Renal pelvis (tissue), 4 donors: ENCODE measurements around the gene BICRA. TPM values are rescaled to one million over a fixed set of nuclear protein-coding genes. Genes with fewer than 3 reads are reported as not detected.
"Not testable (repeated sequence)": the region's sequence is repeated elsewhere in the genome, so short reads cannot be mapped to it uniquely, and the experiment has no call there.

Source experiments
- DNase-seq: peaks from one replicate; pipeline ENCODE4 v3.0.0-alpha.2; 2013
- polyA plus RNA-seq, 3 donors: library from polyadenylated mRNA; unstranded; fragments of 120-200 nt; gene quantifications; one replicate each; pipeline ENCODE4 v1.2.1, GENCODE V29; 2013; ENCODE audit not compliant: insufficient read length in 3 of 3

Gene BICRA
- polyA plus RNA-seq, 3 donors: 14.1 to 19.7 (median 17.1) TPM

DNA sequence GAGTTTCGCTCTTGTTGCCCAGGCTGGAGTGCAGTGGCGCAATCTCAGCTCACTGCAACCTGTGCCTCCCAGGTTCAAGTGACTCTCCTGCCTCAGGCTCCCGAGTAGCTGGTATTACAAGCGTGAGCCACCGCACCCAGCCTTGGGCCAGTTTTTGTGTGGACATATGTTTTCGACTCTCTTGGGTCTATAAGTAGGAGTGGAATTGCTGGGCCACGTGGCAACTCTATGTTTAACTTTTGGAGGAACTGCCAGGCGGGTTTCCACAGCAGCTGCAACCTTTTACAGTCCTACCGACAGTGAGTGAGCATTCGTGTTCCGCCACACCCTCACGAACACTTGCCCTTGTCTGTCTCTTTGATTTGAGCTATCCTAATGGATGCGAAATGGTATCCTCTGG is 44.9 kb downstream of the BICRA start:
- DNase-seq: no peak

DNA sequence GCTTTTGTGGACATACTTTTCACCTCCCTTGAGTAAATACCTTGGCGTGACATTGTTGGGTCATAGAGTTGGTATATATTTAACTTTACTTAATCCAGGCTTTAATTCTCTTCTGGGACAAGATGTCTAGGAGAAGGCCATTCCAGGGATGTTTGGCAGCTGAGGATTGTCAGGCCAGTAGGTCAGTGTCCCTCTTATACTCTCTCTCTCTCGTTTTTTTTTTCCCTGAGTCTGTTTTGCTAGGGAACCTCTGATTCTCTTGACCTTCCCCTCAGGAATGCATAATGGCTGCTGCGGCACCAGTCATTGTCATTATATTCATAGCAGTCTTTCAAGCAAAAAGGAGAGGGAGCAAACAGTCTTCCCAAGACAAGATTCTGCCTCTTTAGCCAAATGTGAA is 48.8 kb downstream of the BICRA start:
- DNase-seq: no peak

DNA sequence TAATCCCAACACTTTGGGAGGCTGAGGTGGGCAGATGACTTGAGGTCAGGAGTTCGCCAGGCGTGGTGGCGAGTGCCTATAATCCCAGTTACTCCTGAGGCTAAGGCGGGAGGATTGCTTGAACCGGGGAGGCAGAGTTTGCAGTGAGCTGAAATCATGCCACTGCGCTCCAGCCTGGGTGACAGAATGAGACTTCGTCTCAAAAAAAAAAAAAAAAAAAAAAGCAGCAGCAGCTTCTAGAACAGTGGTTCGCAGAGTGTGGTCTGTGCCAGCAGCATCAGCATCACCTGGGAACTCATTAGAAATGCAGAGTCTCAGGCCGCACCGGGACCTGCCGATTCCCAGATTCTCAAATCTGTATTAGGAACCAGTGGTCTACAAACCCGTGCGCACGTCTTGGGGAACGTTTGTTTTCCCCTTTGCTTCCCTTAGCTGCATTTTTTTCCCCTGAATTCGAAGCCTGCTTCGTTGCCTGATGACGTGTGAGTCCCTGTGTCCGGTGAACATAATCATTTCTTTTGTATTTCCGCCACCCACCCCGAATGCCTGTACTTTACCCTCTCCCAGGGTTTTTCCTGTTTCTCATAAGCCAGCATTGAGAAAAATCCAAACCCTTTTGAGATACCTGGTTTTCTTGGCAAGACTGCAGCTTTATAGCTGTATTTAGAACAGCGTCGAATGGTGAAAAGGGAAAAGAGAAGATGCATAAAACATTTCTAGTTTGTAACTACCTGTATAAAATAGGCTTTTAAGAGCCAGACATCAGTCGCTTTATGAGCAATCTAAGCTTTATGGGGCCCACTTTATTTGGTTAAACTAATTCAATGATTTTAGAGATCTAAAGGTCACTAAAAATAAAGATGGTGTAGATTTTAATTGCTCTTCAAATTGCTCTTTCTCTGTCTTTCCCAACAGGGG is 49.8 kb downstream of the BICRA start:
- no peak for DNase-seq

DNA sequence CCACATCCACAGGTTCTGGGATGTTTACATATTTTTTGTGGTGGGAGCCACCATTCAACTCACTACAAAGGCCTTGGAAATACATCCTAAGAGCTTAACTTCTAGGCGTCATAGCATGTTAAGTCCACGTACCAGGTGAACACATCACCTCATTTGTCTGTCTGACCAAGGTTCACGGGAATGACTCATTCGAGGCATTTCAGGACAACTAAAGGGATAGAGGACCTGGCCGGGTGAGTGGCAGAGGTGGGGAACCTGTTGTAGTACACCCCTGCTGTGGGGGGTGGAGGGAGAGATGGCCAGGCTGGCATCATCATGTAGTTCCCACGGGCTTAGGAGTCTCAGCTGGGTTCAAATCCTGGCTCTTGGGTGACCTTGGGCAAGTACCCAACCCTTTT is 51.5 kb downstream of the BICRA start:
- DNase-seq: no peak

DNA sequence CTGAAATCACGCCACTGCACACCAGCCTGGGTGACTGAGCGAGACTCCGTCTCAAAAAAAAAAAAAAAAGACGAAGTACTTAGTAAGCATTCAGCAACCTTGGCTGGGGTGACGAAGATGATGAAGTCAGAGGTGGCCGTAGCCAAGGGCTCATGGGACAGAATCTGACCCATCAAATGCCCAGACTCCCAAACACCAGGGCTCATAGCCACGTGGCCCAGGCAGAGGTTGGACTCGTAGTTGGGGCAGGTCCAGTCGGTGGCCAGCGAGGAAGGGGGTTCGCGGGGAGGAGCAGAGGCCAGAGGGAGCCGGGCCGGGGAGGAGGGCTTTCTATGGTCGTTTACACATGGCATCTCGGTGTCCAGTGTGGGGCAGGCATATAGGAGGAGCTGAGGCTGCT is 52.2 kb downstream of the BICRA start:
- DNase-seq: no peak

DNA sequence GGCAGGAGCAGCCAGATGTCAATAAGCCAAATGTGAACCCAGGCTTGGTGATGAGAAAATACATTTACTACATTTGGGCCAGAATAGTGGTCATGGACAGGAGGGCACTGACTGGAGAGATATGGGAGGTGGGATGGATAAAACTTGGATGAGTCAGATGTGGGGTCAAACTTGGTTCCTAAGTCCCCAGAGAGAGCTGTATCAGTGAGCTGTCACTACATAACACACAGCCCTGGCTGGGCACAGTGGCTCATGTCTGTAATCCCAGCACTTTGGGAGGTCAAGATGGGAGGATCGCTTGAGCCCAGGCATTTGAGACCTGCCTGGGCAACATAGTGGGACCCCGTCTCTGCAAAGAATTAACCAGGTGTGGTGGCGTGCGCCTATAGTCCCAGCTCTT is 52.7 kb downstream of the BICRA start:
- DNase-seq: no peak

DNA sequence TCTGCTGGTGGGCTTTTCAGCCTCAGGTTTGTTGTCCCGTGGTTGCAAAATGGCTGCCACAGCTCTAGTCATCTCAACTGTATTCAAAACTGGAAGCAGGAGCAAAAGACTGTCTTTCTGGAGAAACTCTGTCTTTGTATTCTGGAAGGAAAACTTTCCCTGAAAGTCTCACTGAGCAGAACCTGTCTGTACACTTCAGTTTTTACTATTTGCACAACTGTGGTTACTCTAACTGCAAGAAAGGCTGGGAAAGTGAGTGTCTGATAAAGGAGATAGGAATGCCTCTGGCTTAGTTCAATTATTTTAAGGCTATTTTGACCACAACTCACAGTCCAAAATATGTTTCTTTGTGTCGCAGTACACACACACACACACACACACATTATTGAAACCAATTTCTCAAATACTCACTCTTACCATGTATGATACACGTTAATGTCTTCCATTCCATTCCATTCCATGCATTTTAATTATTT is 54.5 kb downstream of the BICRA start:
- no peak for DNase-seq

DNA sequence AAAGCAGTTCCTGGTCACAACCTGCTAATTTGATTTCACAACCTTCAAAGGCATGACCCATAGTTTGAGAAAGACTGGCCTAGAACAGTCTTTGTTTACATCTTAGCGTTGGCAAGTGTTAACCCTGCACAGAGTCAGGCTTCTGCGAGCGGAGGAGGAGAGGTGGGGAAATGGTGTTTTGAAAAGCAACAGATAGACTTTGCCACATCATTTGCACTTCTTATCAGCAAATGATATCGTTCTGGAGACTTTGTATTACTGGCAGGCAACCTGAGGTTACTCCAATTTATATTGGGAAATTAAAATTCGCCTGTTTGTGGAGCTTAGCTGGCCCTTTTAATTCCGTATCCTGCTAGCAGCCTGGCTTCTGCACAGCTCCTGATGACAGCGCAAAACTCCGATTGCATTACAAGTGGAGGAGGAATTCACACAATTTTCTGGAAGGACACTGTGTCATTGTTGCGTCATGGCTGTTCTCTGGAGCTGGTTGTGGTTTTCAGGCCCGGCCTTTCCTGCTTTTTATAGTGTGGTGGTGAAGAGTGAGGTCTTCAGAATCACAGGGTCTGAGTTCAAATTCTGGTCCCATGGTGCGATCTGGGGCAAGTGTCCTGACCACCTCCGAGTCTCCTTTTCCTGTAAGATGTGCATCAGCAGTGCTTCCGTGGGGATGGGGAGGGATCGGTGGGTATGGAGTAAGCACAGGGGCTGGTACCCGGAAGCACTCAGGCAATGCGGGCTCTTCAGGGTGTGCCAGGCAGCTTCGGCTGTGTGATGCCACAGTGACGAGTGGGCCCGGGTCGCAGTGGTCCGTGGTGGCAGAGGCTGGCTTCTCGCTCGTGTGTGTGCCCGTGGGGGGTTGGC is 55.2 kb downstream of the BICRA start:
- DNase-seq: no peak

DNA sequence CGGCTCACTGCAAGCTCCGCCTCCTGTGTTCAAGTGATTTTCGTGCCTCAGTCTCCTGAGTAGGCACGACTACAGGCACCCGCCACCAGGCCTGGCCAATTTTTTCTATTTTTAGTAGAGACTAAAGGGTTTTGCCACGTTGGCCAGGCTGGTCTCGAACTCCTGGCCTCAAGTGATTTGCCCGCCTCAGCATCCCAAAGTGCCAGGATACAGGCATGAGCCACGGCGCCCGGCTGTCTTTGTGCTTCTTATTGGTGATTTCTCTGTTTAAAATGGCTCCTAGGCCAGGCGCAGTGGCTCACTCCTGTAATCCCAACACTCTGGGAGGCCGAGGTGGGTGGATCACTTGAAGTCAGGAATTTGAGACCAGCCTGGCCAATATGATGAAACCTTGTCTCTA is 59.6 kb downstream of the BICRA start:
- DNase-seq: not testable (repeated sequence)

DNA sequence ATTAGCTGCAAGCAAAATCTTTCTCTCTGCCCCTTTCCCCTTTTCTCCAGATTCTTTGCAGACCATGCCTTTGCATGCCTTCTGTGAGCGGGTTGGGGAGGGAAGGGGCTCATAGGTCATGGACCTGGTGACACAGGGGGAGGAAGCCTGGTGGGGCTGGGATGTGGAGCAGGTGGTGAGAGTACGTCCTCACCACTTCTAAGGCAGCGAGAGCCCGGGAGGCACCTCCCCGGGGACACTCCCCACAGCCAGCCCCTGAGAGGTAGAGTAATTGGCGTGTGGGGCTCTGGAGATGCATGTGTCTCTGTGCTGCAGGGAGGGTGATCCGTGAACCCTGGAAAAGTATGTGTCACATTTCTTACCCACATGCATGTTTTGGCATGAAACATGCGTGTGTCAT is 61.8 kb downstream of the BICRA start:
- no peak for DNase-seq

DNA sequence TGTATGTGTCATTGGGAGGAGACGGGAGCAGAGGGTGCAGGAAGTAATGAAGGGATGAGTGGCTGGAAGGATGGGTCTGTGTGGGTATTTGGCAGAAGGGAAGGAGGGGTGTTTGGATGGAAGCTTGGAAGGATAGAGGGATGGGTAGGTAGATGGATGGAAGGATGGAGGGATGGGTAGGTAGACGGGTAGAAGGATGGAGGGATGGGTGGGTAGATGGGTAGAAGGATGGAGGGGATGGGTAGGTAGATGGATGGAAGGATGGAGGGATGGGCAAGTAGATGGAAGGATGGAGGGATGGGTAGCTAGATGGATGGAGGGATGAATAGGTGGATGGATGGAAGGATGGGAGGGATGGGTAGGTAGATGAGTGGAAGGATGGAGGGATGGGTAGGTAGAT is 62.6 kb downstream of the BICRA start:
- DNase-seq: no peak

DNA sequence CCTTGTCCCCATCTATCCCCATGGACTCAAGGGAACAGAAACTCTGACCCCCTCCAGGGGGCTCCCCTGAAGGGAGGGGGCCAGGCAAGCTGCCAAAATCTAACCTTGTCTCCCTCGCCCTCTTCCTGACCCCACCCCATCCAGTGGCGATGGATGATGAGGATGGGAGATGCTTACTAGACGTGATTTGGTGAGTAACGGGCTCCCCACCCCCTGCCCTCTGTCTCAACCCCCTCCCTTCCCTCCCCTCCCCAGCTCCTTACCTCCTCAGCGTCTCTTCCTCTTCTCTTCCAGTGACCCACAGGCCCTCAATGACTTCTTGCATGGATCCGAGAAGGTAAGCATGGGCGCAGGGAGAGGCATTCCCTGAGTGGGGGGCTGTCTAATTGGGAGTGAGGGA is 64.5 kb downstream of the BICRA start:
- no peak for DNase-seq

DNA sequence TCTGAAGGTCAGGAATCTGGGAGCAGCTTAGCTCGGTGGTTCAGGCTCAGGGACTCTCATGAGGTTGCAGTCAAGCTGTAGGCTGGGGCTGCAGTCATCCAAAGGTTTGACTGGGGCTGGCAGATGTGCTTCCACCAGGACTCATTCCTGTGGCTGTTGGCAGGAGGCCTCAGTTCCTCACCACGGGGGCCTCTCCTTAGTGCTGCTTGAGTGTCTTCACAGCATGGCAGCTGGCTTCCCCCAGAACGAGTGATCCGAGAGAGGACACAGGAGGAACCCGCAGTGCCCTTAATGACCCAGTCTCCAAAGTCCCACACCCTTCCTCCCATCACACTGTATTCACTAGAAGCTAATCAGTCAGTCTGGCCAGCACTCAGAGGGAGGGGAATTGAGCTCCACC is 65.6 kb downstream of the BICRA start:
- DNase-seq: no peak

DNA sequence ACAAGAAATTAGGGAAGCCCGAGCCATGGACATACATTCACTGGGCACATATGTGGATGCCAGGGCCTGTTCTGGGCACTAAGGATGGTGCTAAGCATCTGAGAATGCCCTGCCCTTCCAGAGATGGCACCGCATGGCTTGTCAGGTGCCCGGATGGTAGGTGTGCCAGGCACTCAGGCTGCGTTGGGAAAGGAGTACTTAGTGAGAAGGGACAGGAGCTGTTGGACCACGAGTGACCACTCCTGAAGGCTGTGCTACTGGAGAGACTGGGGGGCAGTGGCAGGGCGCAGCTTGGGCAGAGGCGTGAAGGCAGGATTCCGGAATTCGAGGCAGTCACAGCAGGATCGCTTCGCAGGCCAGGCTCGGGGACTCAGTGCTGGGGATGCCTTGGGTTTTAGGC is 66.3 kb downstream of the BICRA start:
- no peak for DNase-seq

DNA sequence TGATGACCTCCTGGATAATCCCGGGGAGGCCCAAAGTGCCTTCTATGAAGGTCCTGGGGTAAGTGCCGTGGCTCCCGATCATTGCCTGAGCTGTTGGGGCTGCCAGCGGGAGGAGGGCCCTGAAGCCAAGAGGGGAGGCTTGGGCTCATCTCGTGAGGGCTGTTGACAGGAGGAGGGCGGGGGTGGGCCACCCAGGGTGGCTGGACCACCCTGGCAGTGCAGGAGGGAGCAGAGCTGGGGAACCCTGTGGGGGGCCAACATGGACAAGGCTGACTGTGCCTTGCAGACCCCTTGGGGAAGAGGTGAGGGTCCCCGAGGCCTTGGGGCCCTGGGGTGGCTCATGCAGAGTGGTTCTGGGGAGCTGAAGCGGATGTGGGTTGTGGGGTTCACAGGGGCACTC is 66.9 kb downstream of the BICRA start:
- no peak for DNase-seq

DNA sequence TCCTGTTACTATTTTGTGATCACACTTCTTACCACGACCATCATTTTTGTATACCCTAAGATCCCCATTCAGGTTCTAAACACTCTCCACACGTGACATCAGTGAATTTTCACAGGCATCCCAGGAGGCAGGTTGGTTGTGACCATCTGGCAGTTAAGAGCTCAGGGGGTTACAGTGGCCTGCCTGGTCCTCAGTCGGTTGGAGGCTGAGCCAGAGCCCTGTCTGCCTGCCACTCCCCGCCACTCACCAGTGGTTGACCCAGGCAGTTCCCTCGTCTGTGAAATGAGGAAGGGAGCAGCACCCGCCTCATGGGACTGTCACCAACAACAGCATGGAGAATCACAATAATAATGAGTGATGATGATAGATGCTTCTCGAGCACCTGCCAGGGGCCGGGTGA is 67.9 kb downstream of the BICRA start:
- no peak for DNase-seq

DNA sequence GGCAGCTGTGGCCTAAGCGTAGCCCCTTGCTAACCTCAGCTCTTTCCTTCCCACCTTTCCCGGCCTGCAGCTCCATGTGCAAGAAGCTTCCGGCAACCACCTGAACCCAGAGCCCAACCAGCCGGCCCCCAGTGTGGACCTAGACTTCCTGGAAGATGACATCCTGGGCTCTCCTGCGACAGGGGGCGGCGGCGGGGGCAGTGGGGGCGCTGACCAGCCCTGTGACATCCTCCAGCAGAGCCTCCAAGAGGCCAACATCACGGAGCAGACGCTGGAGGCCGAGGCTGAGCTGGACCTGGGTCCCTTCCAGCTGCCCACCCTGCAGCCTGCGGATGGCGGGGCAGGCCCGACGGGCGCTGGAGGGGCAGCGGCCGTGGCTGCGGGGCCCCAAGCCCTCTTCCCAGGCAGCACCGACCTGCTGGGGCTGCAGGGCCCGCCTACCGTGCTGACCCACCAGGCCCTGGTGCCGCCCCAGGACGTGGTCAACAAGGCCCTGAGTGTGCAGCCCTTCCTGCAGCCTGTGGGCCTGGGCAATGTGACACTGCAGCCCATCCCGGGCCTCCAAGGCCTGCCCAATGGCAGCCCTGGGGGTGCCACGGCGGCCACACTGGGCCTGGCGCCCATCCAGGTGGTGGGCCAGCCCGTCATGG is 70.4 kb downstream of the BICRA start:
- DNase-seq: no peak

DNA sequence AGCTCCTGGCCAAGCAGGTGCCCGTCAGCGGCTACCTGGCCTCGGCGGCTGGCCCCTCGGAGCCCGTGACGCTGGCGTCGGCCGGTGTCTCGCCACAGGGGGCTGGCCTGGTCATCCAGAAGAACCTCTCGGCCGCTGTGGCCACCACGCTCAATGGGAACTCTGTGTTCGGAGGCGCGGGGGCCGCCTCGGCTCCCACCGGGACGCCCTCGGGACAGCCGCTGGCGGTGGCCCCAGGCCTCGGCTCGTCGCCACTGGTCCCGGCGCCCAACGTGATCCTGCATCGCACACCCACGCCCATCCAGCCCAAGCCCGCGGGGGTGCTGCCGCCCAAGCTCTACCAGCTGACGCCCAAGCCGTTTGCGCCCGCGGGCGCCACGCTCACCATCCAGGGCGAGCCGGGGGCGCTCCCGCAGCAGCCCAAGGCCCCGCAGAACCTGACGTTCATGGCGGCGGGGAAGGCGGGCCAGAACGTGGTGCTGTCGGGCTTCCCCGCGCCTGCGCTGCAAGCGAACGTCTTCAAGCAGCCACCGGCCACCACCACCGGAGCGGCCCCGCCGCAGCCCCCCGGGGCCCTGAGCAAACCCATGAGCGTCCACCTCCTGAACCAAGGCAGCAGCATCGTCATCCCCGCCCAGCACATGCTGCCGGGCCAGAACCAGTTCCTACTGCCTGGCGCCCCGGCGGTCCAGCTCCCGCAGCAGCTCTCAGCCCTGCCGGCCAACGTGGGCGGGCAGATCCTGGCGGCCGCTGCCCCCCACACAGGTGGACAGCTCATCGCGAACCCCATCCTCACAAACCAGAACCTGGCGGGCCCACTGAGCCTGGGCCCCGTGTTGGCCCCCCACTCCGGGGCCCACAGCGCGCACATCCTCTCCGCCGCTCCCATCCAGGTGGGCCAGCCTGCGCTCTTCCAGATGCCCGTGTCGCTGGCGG is 71.3 kb downstream of the BICRA start:
- no peak for DNase-seq

DNA sequence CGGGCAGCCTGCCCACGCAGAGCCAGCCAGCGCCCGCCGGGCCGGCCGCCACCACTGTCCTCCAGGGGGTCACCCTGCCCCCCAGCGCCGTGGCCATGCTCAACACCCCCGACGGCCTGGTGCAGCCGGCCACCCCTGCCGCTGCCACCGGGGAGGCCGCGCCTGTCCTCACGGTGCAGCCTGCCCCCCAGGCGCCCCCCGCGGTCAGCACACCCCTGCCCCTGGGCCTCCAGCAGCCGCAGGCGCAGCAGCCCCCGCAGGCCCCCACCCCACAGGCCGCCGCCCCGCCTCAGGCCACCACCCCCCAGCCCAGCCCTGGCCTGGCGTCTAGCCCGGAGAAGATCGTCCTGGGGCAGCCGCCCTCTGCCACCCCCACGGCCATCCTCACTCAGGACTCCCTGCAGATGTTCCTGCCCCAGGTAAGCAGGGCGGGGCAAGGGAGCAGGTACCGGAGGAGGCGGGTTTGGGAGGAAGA is 72.0 kb downstream of the BICRA start:
- no peak for DNase-seq

DNA sequence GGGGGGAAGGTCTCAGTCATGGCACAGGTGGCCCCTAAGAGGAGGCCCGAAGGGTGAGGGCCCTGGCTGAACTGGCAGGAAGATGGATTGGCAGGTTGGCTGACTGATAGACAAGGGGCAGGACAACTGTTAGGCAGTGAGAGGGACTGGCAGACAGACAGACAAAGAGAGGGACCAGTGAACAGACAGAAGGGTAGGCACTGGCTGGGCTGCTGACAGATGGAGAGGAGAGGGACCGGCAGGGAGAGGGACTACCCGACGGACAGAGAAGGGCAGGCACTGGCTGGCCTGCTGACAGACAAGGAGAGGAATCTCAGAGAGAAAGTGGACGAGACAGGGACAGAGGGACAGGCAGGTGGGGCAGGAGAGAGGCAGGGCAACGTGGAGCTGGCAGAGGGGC is 72.5 kb downstream of the BICRA start:
- DNase-seq: no peak

DNA sequence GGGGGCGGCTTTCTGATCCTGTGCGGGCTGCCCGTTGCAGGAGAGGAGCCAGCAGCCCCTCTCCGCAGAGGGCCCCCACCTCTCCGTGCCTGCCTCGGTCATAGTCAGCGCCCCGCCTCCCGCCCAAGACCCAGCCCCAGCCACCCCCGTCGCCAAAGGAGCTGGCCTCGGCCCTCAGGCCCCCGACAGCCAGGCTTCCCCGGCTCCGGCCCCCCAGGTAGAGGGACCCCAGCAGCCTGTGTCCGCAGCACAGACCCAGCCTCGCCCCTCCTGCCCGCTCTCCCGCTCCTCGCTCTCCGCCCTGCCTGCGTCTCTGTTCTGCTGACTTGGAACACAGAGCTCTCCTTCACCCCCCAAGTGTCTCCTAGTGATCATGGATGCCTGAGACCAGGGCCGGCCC is 73.0 kb downstream of the BICRA start:
- no peak for DNase-seq
